Measurements from ENCODE around the gene APOBEC3H.
"Not testable (repeated sequence)": the region's sequence is repeated elsewhere in the genome, so short reads cannot be mapped to it uniquely, and the experiment has no call there.

DNA sequence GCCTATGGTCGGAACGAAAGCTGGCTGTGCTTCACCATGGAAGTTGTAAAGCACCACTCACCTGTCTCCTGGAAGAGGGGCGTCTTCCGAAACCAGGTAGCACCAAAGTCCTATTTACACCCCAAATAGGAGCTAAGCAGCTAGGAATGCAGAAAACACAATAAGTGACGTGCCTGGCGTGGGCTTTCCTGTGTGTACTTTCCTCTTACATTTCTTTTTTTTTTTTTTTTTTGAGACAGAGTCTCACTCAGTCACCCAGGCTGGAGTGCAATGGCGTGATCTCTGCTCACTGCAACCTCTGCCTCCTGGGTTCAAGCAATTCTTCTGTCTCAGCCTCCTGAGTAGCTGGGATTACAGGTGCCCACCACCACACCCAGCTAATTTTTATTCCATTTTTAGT lies 47.6 kb upstream of the APOBEC3H start:
- TF ChIP-seq CTCF, POLR2A, EP300 (IDR thresholded peaks at IDR 0.05): not testable (repeated sequence)
